SK-N-SH (cell line): ENCODE data around the gene PRPS1. TPM values are rescaled to one million over a fixed set of nuclear protein-coding genes. Genes with fewer than 3 reads are reported as not detected.

Experiments used
- CTCF ChIA-PET: fragments of 300-600, 350-600 bp; formaldehyde crosslinking; extraction: SDS; loops from one replicate; lab custom pipeline; 2021; lab: Yijun Ruan, JAX
- POLR2A ChIA-PET: fragments of 350-600 bp; sonication (Branson Sonifier 250); formaldehyde crosslinking; extraction: SDS; loops from one replicate; lab custom pipeline; 2020; ENCODE audit warnings: antibody characterized with exemption, inconsistent platforms; lab: Yijun Ruan, JAX
- DNase-seq: peaks from one replicate; pipeline ENCODE4 v3.0.0; 2012
- H2AFZ ChIP-seq: fragments of 200-600 bp; sonication (generic); 2 replicates; pipeline ENCODE4 v1.8.1; 2016; ENCODE audit warnings: antibody characterized with exemption, mild to moderate bottlenecking, low read depth
- H3F3A ChIP-seq: fragments of 200-600 bp; sonication (generic); replicated peaks from 2 replicates; pipeline ENCODE3; 2016; ENCODE audit warnings: antibody characterized with exemption, mild to moderate bottlenecking; ENCODE audit not compliant: insufficient read depth
- H3K27ac ChIP-seq, 2 experiments: fragments of 200-500 bp in 1 of 2; fragments of 200-600 bp in 1 of 2; sonication (Bioruptor generic) in 1 of 2; sonication (generic), shearing (Covaris generic) in 1 of 2; 2 replicates each; pipeline versions ENCODE4 v1.5.1 to v1.6.1; 2014 to 2016; ENCODE audit warnings: low read depth in 2 of 2, inconsistent platforms in 1 of 2, low read length in 1 of 2, mild to moderate bottlenecking in 1 of 2, mixed read lengths in 1 of 2
- H3K27me3 ChIP-seq: fragments of 200-600 bp; sonication (generic), shearing (Covaris generic); 2 replicates; pipeline ENCODE4 v1.6.1; 2016; ENCODE audit warnings: mixed run types; ENCODE audit not compliant: insufficient read depth
- H3K36me3 ChIP-seq, 2 experiments: fragments of 200-500 bp in 1 of 2; fragments of 200-600 bp in 1 of 2; sonication (Bioruptor generic) in 1 of 2; sonication (generic) in 1 of 2; replicated peaks in 1 of 2; 2 replicates each; pipeline versions ENCODE3 to v1.5.1; 2014 to 2016; ENCODE audit warnings: low read length in 1 of 2, mild to moderate bottlenecking in 1 of 2; ENCODE audit not compliant: insufficient read depth in 2 of 2, control insufficient read depth in 1 of 2
- H3K4me1 ChIP-seq, 2 experiments: fragments of 200-500 bp in 1 of 2; fragments of 200-600 bp in 1 of 2; sonication (Bioruptor generic) in 1 of 2; sonication (generic), shearing (Covaris generic) in 1 of 2; 2 replicates each; pipeline versions ENCODE4 v1.5.1 to v1.6.1; 2014 to 2016; ENCODE audit warnings: low read depth in 1 of 2, low read length in 1 of 2, mixed run types in 1 of 2; ENCODE audit not compliant: insufficient read depth in 2 of 2, control insufficient read depth in 1 of 2
- H3K4me2 ChIP-seq: fragments of 200-600 bp; sonication (generic), shearing (Covaris generic); 2 replicates; pipeline ENCODE4 v1.6.1; 2017; ENCODE audit warnings: mixed run types
- H3K4me3 ChIP-seq, 2 experiments: fragments of 200-500 bp in 1 of 2; fragments of 200-600 bp in 1 of 2; sonication (Bioruptor generic) in 1 of 2; sonication (generic), shearing (Covaris generic) in 1 of 2; 2 replicates each; pipeline versions ENCODE4 v1.5.1 to v1.8.1; 2014 to 2016; ENCODE audit warnings: low read depth in 2 of 2, inconsistent platforms in 1 of 2, low read length in 1 of 2, mild to moderate bottlenecking in 1 of 2, mixed read lengths in 1 of 2, moderate library complexity in 1 of 2
- H3K79me2 ChIP-seq: fragments of 200-600 bp; sonication (generic); 2 replicates; pipeline ENCODE4 v1.8.1; 2017; ENCODE audit warnings: mild to moderate bottlenecking; ENCODE audit not compliant: insufficient read depth
- H3K9ac ChIP-seq: fragments of 200-600 bp; sonication (generic); 2 replicates; pipeline ENCODE4 v1.6.1; 2017; ENCODE audit warnings: mixed run types
- H3K9me2 ChIP-seq: fragments of 200-600 bp; sonication (generic); 2 replicates; pipeline ENCODE4 v1.6.1; 2017; ENCODE audit warnings: mixed run types
- H3K9me3 ChIP-seq: fragments of 200-600 bp; sonication (generic); 2 replicates; pipeline ENCODE4 v1.6.1; 2017; ENCODE audit warnings: mixed run types, mild to moderate bottlenecking, moderate library complexity
- H4K20me1 ChIP-seq: fragments of 200-600 bp; sonication (generic); 2 replicates; pipeline ENCODE4 v1.6.1; 2017; ENCODE audit warnings: mild to moderate bottlenecking, mixed run types; ENCODE audit not compliant: insufficient read depth
- CHD2 ChIP-seq: fragments of 150-350 bp; IDR thresholded peaks from 2 replicates; pipeline ENCODE4 v1.6.1; 2018; ENCODE audit warnings: low read length; ENCODE audit not compliant: partially characterized antibody
- EZH2phosphoT487 ChIP-seq: fragments of 200-600 bp; sonication (generic); IDR thresholded peaks from 2 replicates; pipeline ENCODE4 v1.6.1; 2017; ENCODE audit warnings: low read depth, mixed run types, mild to moderate bottlenecking, antibody characterized with exemption, moderate library complexity, borderline replicate concordance
- GABPA ChIP-seq: IDR thresholded peaks from 2 replicates; pipeline ENCODE4 v1.4.0; 2012; ENCODE audit warnings: low read depth, mild to moderate bottlenecking
- GATA2 ChIP-seq: sonication (generic); formaldehyde crosslinking; IDR thresholded peaks from 2 replicates; pipeline ENCODE4 v1.5.0; 2020; ENCODE audit warnings: mild to moderate bottlenecking, missing genetic modification reagents
- JUND ChIP-seq: IDR thresholded peaks from 2 replicates; pipeline ENCODE4 v1.4.0; 2012
- MXI1 ChIP-seq: IDR thresholded peaks from 2 replicates; pipeline ENCODE4 v1.6.1; 2012; ENCODE audit warnings: mild to moderate bottlenecking, low read depth, low read length, improper control_type of control experiment
- NFIC ChIP-seq: IDR thresholded peaks from 2 replicates; pipeline ENCODE4 v1.4.0; 2012; ENCODE audit warnings: borderline replicate concordance
- POLR2AphosphoS5 ChIP-seq: IDR thresholded peaks from 2 replicates; pipeline ENCODE4 v1.6.1; 2012; ENCODE audit warnings: low read depth, low read length
- RAD21 ChIP-seq: IDR thresholded peaks from 2 replicates; pipeline ENCODE4 v1.6.1; 2012; ENCODE audit warnings: mild to moderate bottlenecking, low read length
- SIN3A ChIP-seq: IDR thresholded peaks from 2 replicates; pipeline ENCODE4 v1.6.1; 2012; ENCODE audit warnings: low read depth, mild to moderate bottlenecking, low read length, moderate library complexity, borderline replicate concordance
- WGBS: methylation state at CpG from one replicate; pipeline ENCODE4 v1.1.6; 2017; ENCODE audit warnings: low lambda C conversion rate; 5-methylcytosine and 5-hydroxymethylcytosine counted together
- polyA plus RNA-seq, 3 experiments: library from polyadenylated mRNA; depleted of rRNA; stranded (reverse); fragments of >200 nt; gene quantifications; 2 replicates each; pipeline ENCODE4 v1.2.3, GENCODE V29; 2012
- TF ChIP-seq, protein P1 (sequence below): fragments of 150-350 bp; IDR thresholded peaks from 2 replicates; pipeline ENCODE4 v1.6.1; 2017; ENCODE audit warnings: antibody characterized with exemption, low read length, low read depth, borderline replicate concordance
- TF ChIP-seq, protein P2 (sequence below): IDR thresholded peaks from 2 replicates; pipeline ENCODE4 v1.6.1; 2012; ENCODE audit warnings: mild to moderate bottlenecking, low read depth, low read length, moderate library complexity
- TF ChIP-seq, protein P3 (sequence below): fragments of 200-600 bp; sonication (generic); IDR thresholded peaks from 2 replicates; pipeline ENCODE4 v1.6.1; 2017; ENCODE audit warnings: antibody characterized with exemption, mild to moderate bottlenecking, moderate library complexity
- TF ChIP-seq, protein P4 (sequence below): IDR thresholded peaks from 2 replicates; pipeline ENCODE4 v1.4.0; 2012; ENCODE audit warnings: low read depth, borderline replicate concordance

Gene PRPS1
- polyA plus RNA-seq, 1 of the 3 experiments (the other 2 are of a cell fraction), result 42.3 TPM

DNA sequence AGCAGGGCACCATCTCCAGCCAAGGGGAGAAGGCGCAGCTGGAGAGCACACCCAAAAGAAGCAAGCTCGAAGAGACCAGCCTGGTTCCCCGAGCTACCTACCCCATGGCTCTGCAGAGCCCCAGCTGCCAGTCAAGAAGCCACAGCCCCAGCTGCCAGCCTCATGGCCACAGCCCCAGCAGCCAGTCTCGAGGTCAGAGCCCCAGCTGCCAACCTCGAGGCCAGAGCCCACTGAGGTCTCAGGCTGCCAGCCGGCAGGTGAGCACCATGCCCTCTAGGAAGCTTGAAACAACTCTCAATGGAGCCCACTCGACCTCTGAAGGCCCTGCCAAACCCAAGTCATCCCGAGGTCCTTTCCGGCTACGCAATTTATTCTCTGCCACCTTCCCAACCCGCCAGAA is 27.0 kb upstream of the PRPS1 start:
- CTCF ChIA-PET, result no interaction called here
- WGBS, result 49% methylated on average over 5 of the region's 11 CpGs
- POLR2A ChIA-PET, result no interaction called here

DNA sequence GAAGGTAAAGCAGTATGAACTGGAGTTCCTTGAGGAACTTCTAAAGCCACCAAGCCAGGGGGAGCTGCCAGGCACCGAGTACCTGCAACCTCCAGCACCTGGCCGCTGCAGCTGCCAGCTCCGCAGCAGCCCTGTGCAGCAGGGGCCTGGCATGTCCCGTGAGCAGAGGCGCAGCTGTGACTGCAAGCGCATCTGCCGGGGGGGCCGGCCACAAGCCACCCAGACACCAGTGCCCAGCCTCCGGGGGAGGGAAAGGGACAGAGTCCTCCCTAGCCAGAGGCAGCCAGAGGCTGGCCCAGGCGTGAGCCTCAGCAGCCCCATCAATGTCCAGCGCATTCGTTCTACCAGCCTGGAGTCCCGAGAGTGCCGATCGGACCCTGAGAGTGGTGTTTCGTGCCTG is 26.6 kb upstream of the PRPS1 start:
- no peak overlapping the region for H2AFZ ChIP-seq
- H3K27ac ChIP-seq, result no peak overlapping the region
- 39% methylated on average over 4 of the region's 16 CpGs for WGBS
- no peaks in the 10 kb centered on the region for H3F3A ChIP-seq
- H3K79me2 ChIP-seq, result no peaks in the 10 kb centered on the region
- no peak for DNase-seq
- H3K4me2 ChIP-seq, result no peak overlapping the region
- POLR2A ChIA-PET, result interaction anchor here (0.6 kb wide), 1 partner anchor 17 kb away, joined by 4 read pairs; no protein-coding TSS in a partner anchor
- H3K27me3 ChIP-seq, result no peaks in the 10 kb centered on the region; the same call in 1 of the 2 replicates
- CTCF ChIA-PET, result no interaction called here
- no peaks in the 10 kb centered on the region for H3K9me3 ChIP-seq
- no peaks in the 10 kb centered on the region for H3K9me2 ChIP-seq
- H3K4me1 ChIP-seq, result no peaks in the 10 kb centered on the region
- H3K36me3 ChIP-seq, result no peaks in the 10 kb centered on the region
- no peak overlapping the region for H3K4me3 ChIP-seq
- H4K20me1 ChIP-seq, result no peaks in the 10 kb centered on the region
- H3K9ac ChIP-seq, result no peak overlapping the region
- TF ChIP-seq, protein P1, sequence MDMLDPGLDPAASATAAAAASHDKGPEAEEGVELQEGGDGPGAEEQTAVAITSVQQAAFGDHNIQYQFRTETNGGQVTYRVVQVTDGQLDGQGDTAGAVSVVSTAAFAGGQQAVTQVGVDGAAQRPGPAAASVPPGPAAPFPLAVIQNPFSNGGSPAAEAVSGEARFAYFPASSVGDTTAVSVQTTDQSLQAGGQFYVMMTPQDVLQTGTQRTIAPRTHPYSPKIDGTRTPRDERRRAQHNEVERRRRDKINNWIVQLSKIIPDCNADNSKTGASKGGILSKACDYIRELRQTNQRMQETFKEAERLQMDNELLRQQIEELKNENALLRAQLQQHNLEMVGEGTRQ, result no peak
- TF ChIP-seq MXI1 (no peak), CHD2 (no peak), POLR2AphosphoS5 (no peak), JUND (no peak), GABPA (no peak), NFIC (no peak), GATA2 (CRISPR knock-in tag) (no peak), RAD21 (no peak), EZH2phosphoT487 (no peak), SIN3A (no peak)
- TF ChIP-seq, protein P2, sequence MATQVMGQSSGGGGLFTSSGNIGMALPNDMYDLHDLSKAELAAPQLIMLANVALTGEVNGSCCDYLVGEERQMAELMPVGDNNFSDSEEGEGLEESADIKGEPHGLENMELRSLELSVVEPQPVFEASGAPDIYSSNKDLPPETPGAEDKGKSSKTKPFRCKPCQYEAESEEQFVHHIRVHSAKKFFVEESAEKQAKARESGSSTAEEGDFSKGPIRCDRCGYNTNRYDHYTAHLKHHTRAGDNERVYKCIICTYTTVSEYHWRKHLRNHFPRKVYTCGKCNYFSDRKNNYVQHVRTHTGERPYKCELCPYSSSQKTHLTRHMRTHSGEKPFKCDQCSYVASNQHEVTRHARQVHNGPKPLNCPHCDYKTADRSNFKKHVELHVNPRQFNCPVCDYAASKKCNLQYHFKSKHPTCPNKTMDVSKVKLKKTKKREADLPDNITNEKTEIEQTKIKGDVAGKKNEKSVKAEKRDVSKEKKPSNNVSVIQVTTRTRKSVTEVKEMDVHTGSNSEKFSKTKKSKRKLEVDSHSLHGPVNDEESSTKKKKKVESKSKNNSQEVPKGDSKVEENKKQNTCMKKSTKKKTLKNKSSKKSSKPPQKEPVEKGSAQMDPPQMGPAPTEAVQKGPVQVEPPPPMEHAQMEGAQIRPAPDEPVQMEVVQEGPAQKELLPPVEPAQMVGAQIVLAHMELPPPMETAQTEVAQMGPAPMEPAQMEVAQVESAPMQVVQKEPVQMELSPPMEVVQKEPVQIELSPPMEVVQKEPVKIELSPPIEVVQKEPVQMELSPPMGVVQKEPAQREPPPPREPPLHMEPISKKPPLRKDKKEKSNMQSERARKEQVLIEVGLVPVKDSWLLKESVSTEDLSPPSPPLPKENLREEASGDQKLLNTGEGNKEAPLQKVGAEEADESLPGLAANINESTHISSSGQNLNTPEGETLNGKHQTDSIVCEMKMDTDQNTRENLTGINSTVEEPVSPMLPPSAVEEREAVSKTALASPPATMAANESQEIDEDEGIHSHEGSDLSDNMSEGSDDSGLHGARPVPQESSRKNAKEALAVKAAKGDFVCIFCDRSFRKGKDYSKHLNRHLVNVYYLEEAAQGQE, result no peak
- TF ChIP-seq, protein P3, sequence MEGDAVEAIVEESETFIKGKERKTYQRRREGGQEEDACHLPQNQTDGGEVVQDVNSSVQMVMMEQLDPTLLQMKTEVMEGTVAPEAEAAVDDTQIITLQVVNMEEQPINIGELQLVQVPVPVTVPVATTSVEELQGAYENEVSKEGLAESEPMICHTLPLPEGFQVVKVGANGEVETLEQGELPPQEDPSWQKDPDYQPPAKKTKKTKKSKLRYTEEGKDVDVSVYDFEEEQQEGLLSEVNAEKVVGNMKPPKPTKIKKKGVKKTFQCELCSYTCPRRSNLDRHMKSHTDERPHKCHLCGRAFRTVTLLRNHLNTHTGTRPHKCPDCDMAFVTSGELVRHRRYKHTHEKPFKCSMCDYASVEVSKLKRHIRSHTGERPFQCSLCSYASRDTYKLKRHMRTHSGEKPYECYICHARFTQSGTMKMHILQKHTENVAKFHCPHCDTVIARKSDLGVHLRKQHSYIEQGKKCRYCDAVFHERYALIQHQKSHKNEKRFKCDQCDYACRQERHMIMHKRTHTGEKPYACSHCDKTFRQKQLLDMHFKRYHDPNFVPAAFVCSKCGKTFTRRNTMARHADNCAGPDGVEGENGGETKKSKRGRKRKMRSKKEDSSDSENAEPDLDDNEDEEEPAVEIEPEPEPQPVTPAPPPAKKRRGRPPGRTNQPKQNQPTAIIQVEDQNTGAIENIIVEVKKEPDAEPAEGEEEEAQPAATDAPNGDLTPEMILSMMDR, result no peak
- TF ChIP-seq, protein P4, sequence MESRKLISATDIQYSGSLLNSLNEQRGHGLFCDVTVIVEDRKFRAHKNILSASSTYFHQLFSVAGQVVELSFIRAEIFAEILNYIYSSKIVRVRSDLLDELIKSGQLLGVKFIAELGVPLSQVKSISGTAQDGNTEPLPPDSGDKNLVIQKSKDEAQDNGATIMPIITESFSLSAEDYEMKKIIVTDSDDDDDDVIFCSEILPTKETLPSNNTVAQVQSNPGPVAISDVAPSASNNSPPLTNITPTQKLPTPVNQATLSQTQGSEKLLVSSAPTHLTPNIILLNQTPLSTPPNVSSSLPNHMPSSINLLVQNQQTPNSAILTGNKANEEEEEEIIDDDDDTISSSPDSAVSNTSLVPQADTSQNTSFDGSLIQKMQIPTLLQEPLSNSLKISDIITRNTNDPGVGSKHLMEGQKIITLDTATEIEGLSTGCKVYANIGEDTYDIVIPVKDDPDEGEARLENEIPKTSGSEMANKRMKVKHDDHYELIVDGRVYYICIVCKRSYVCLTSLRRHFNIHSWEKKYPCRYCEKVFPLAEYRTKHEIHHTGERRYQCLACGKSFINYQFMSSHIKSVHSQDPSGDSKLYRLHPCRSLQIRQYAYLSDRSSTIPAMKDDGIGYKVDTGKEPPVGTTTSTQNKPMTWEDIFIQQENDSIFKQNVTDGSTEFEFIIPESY, result no peak

More for the DNA sequence above, 27.0 kb upstream of the PRPS1 start:
- Histone ChIP-seq H3K9me3 (no peaks in the 10 kb centered on the region), H3K4me1 (no peaks in the 10 kb centered on the region), H3K4me3 (no peak overlapping the region), H3K9ac (no peak overlapping the region), H3K79me2 (no peaks in the 10 kb centered on the region), H3K27ac (no peak overlapping the region), H3K36me3 (no peaks in the 10 kb centered on the region), H3K9me2 (no peaks in the 10 kb centered on the region), H3F3A (no peaks in the 10 kb centered on the region), H3K27me3 (no peaks in the 10 kb centered on the region; the same call in 1 of the 2 replicates), H2AFZ (no peak overlapping the region), H4K20me1 (no peaks in the 10 kb centered on the region), H3K4me2 (no peak overlapping the region)
- TF ChIP-seq CHD2 (no peak), GATA2 (CRISPR knock-in tag) (no peak)
- TF ChIP-seq, protein P4, result no peak
- DNase-seq, result no peak
